ENCODE results near the gene PHF2. TPM values are rescaled to one million over a fixed set of nuclear protein-coding genes. Genes with fewer than 3 reads are reported as not detected.

Gene PHF2
- total and polyA plus RNA-seq, 12 donors, result 13.9 to 31.3 (median 23.0) TPM

- peaks cover 0 to 14% (median 6%) of the 10 kb centered on the region in 11 donors for H3K9me3 ChIP-seq
- no peak for DNase-seq
- peaks cover 0 to 10% (median 0%) of the 10 kb centered on the region in 9 donors for H3K36me3 ChIP-seq
- H3K4me1 ChIP-seq, result no peaks in the 10 kb centered on the region
- H3K27me3 ChIP-seq, result no peaks in the 10 kb centered on the region
- 92 to 93% methylated on average over 9 to 10 of the region's 10 CpGs for WGBS, 2 donors
- peak in 1 of 8 donors; percentile 7 for ATAC-seq
- no peak overlapping the region for H3K27ac ChIP-seq
- no peak for TF ChIP-seq CTCF (IDR thresholded peaks at IDR 0.05)
- H3K4me3 ChIP-seq, result no peak overlapping the region
- intact Hi-C loops (cut with DNase I), result loop anchor here in 8 of 10 donors (2.0 to 10.0 kb wide), 10 partner anchors 77 to 534 kb away; no protein-coding TSS in a partner anchor
These were observed 107.1 kb downstream of the PHF2 start for GRCh38 chr9:93683331-93684134.

- peaks cover 0 to 21% (median 11%) of the 10 kb centered on the region in 11 donors for H3K9me3 ChIP-seq
- no peak for DNase-seq
- peaks cover 0 to 4% (median 0%) of the 10 kb centered on the region in 9 donors for H3K36me3 ChIP-seq
- 91 to 94% methylated on average over 20 of the region's 20 CpGs for WGBS, 2 donors
- intact Hi-C loops (cut with DNase I), result loop anchor here in 7 of 10 donors (5.0 to 10.0 kb wide), 7 partner anchors 263 to 533 kb away; no protein-coding TSS in a partner anchor
- no peak for TF ChIP-seq CTCF (IDR thresholded peaks at IDR 0.05)
- H3K4me1 ChIP-seq, result no peaks in the 10 kb centered on the region
- H3K4me3 ChIP-seq, result no peak overlapping the region
- H3K27me3 ChIP-seq, result no peaks in the 10 kb centered on the region
- no peak for ATAC-seq
- no peak overlapping the region for H3K27ac ChIP-seq
These were observed 107.9 kb downstream of the PHF2 start for GRCh38 chr9:93684161-93684765.

- H3K4me3 ChIP-seq, result no peak overlapping the region
- H3K9me3 ChIP-seq, result peaks cover 0 to 28% (median 12%) of the 10 kb centered on the region in 11 donors
- H3K36me3 ChIP-seq, result no peaks in the 10 kb centered on the region
- H3K27ac ChIP-seq, result no peak overlapping the region
- 65 to 68% methylated on average over 11 of the region's 11 CpGs for WGBS, 2 donors
- no peaks in the 10 kb centered on the region for H3K4me1 ChIP-seq
- no peak for ATAC-seq
- DNase-seq, result no peak
- no peak for TF ChIP-seq CTCF (IDR thresholded peaks at IDR 0.05)
- no peaks in the 10 kb centered on the region for H3K27me3 ChIP-seq
- intact Hi-C loops (cut with DNase I), result loop anchor here in 7 of 10 donors (5.0 to 10.0 kb wide), 7 partner anchors 262 to 532 kb away; no protein-coding TSS in a partner anchor
These were observed 108.6 kb downstream of the PHF2 start for GRCh38 chr9:93684806-93685543.
